Transverse colon (tissue), 4 donors: ENCODE measurements around the gene PTPMT1. TPM values are rescaled to one million over a fixed set of nuclear protein-coding genes. Genes with fewer than 3 reads are reported as not detected.
"Not testable (repeated sequence)": the region's sequence is repeated elsewhere in the genome, so short reads cannot be mapped to it uniquely, and the experiment has no call there.

Experiments
- DNase-seq: peaks from one replicate; pipeline ENCODE4 v3.0.0-alpha.2; 2019
- H3K27ac ChIP-seq, 4 donors: fragments of 200-600 bp; sonication (generic); 2 replicates each; pipeline ENCODE4 v1.5.1; 2016 to 2018; ENCODE audit warnings: inconsistent platforms in 4 of 4
- H3K27me3 ChIP-seq: fragments of 200-600 bp; sonication (generic); 2 replicates; pipeline ENCODE4 v1.5.1; 2017; ENCODE audit warnings: inconsistent platforms
- H3K36me3 ChIP-seq, 4 donors: fragments of 200-600 bp; sonication (generic); 2 replicates each; pipeline ENCODE4 v1.5.1; 2017 to 2019; ENCODE audit warnings: inconsistent platforms in 4 of 4
- H3K4me1 ChIP-seq, 4 donors: fragments of 200-600 bp; sonication (generic); 2 replicates each; pipeline ENCODE4 v1.5.1; 2017 to 2020; ENCODE audit warnings: inconsistent platforms in 4 of 4
- H3K4me3 ChIP-seq, 4 donors: fragments of 200-600 bp; sonication (generic); 1 replicate in 1 of 4; 2 replicates in 3 of 4; pipeline versions ENCODE4 v1.5.1 to v1.6.1; 2017 to 2019; ENCODE audit warnings: inconsistent platforms in 4 of 4
- H3K9me3 ChIP-seq, 2 donors: fragments of 200-600 bp; sonication (generic); 2 replicates each; pipeline ENCODE4 v1.5.1; 2017 to 2019; ENCODE audit warnings: inconsistent platforms in 2 of 2
- EP300 ChIP-seq: sonication (generic); formaldehyde crosslinking; IDR thresholded peaks from one replicate; pipeline ENCODE4 v1.6.1; 2017; ENCODE audit warnings: antibody characterized with exemption, low read depth
- POLR2A ChIP-seq: fragments of 450-650 bp; IDR thresholded peaks from one replicate; pipeline ENCODE4 v1.6.1; 2016; ENCODE audit warnings: antibody characterized with exemption, mild to moderate bottlenecking, moderate library complexity
- POLR2AphosphoS5 ChIP-seq, 3 donors: sonication (generic); formaldehyde crosslinking; IDR thresholded peaks; one replicate each; pipeline ENCODE4 v1.6.1; 2016; ENCODE audit warnings: antibody characterized with exemption in 3 of 3
- WGBS, 2 donors: methylation state at CpG; one replicate each; pipeline ENCODE4 v1.1.5; 2018; ENCODE audit warnings: low coverage in 1 of 2; 5-methylcytosine and 5-hydroxymethylcytosine counted together
- in situ Hi-C, 4 donors: fragments of 200-750 bp; cut with MboI; loops; one replicate each; pipeline versions ENCODE4 v1.15.0 to v1.15.1; 2017; ENCODE audit warnings: low sequenced_read_pairs in 3 of 4, low pct_ligation_motif_present in 1 of 4, low pct_unique_long_range_greater_than_20kb in 1 of 4
- intact Hi-C: fragments of 100-400 bp; cut with DNase I; formaldehyde crosslinking; loops from one replicate; pipeline ENCODE4 v1.15.1; 2023; ENCODE audit warnings: low total_unique reads
- total RNA-seq, 4 donors: library from RNA; depleted of rRNA; stranded (reverse); fragments of >200 nt; gene quantifications; one replicate each; pipeline ENCODE4 v1.1.0, GENCODE V29; 2016
- TF ChIP-seq, protein P1 (sequence below), 5 experiments: fragments of 200-600 bp in 3 of 5; fragments of 450-650 bp in 2 of 5; sonication (generic) in 3 of 5; IDR thresholded peaks; 1 replicate in 2 of 5; 2 replicates in 3 of 5; pipeline ENCODE4 v1.5.1; 2016 to 2017; ENCODE audit warnings: antibody characterized with exemption in 5 of 5, inconsistent platforms in 3 of 5, mild to moderate bottlenecking in 2 of 5, moderate library complexity in 1 of 5

The PTPMT1 gene
- total RNA-seq, 4 donors from 2014 or later, result 19.1 to 79.1 (median 74.1) TPM

DNA sequence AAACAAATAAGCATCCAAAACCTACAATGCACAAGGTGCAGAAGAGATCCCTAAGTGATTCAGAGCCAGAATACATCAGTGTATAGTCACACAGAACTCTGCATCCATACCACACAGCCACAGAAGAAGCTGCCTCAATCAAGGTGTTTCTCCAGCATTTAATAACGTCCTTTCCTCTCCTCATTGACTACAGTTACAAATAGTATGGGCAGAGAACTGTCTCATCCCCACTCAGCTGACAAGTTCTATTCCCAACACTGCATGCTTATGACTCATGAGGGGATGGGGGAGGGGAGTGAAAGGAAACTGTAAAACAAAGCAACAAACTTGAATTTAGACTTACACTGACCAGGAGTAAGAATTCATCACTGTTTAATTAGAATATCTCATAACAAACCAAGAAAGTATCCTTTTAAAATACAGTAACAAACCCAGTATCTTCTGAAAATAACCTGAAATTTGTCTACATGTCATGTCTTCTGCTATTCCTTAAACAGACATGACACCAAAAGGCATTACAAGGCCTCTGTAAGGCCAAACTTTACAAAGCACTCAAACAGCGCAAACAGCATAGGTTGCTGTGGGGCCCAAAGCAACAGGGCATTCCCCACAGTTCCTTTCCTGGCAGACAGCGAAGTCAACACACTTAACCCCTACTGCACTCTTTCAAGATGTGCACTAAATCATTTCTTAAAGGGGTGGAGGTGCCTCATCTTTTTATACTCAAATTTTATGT lies 41.7 kb upstream of the PTPMT1 start:
- intact Hi-C loops, result no loop called here
- peaks cover 11 to 80% (median 50%) of the 10 kb centered on the region in 4 donors for H3K4me1 ChIP-seq

DNA sequence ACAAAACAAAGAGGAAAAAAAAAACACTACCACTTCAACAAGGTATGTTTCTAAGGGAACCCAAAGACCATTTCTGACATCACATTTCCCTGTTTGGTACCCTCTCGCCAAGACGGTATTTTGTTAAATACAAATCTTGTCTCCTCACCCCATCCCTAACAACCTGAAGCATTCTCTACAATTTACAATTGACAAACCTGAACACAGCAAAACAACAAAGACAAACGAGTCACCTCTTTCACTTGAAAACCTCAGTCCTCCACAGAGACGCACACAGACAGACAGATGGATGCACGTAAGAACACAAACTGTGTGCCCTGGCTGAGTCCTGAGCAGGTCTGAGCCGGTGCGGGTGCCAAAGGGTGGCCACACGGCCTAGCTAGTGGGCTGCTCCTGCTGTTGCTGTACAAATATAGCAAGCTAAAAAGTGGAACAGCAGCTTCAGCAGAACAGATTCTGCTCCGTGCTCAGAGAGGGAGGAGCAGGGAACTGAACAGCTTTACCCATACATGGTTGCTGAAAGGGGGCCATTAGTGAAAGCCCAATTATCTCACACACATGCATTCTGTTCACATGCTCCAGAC lies 41.0 kb upstream of the PTPMT1 start:
- WGBS, 2 donors, result 33 to 51% methylated on average over 3 to 9 of the region's 9 CpGs
- H3K36me3 ChIP-seq, result no peaks in the 10 kb centered on the region
- no peak for DNase-seq
- no peaks in the 10 kb centered on the region for H3K9me3 ChIP-seq
- in situ Hi-C loops, result no loop called here
- intact Hi-C loops, result no loop called here
- H3K27me3 ChIP-seq, result no peaks in the 10 kb centered on the region
- H3K27ac ChIP-seq, result peak overlapping the region; percentile 58 to 76 (median 68)
- peaks cover 8 to 72% (median 44%) of the 10 kb centered on the region in 4 donors for H3K4me1 ChIP-seq
- TF ChIP-seq POLR2AphosphoS5 (IDR thresholded peaks at IDR 0.05), result peak in 1 of 3 donors; percentile 42
- no peak for TF ChIP-seq POLR2A
- H3K4me3 ChIP-seq, result peak overlapping the region in 2 of 4 donors; percentile 14 to 19

More for the DNA sequence above, 41.7 kb upstream of the PTPMT1 start:
- Histone ChIP-seq H3K9me3 (no peaks in the 10 kb centered on the region), H3K27me3 (no peaks in the 10 kb centered on the region), H3K4me3 (peak overlapping the region in 2 of 4 donors; percentile 17 to 19), H3K27ac (peak overlapping the region; percentile 58 to 76 (median 68)), H3K36me3 (no peaks in the 10 kb centered on the region)
- TF ChIP-seq, protein P1, sequence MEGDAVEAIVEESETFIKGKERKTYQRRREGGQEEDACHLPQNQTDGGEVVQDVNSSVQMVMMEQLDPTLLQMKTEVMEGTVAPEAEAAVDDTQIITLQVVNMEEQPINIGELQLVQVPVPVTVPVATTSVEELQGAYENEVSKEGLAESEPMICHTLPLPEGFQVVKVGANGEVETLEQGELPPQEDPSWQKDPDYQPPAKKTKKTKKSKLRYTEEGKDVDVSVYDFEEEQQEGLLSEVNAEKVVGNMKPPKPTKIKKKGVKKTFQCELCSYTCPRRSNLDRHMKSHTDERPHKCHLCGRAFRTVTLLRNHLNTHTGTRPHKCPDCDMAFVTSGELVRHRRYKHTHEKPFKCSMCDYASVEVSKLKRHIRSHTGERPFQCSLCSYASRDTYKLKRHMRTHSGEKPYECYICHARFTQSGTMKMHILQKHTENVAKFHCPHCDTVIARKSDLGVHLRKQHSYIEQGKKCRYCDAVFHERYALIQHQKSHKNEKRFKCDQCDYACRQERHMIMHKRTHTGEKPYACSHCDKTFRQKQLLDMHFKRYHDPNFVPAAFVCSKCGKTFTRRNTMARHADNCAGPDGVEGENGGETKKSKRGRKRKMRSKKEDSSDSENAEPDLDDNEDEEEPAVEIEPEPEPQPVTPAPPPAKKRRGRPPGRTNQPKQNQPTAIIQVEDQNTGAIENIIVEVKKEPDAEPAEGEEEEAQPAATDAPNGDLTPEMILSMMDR (IDR thresholded peaks at IDR 0.05), result no peak
- TF ChIP-seq EP300 (no peak), POLR2AphosphoS5 (IDR thresholded peaks at IDR 0.05) (no peak), POLR2A (no peak)
- in situ Hi-C loops, result no loop called here
- no peak for DNase-seq
- 16 to 27% methylated on average over 2 to 3 of the region's 3 CpGs for WGBS, 2 donors

DNA sequence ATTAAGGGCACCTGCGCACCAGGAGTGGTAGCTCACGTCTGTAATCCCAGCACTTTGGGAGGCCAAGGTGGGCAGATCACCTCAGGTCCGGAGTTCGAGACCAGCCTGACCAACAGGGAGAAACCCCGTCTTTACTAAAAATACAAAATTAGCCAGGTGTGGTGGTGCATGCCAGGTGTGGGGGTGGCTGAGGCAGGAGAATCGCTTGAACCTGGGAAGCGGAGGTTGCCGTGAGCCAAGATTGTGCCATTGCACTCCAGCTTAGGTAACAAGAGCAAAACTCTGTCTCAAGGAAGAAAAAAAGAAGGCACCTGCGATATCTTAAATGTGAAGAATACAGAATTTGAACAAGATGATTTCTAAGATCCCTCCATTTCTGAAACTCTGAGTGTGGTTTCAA lies 39.4 kb upstream of the PTPMT1 start:
- DNase-seq, H3K36me3 ChIP-seq, H3K27me3 ChIP-seq, intact Hi-C loops, H3K4me3 ChIP-seq, in situ Hi-C loops, H3K9me3 ChIP-seq: not testable (repeated sequence)
- WGBS, 2 donors, result 86 to 100% methylated on average over 2 to 9 of the region's 9 CpGs
- peak overlapping the region; percentile 3 to 76 (median 68) for H3K27ac ChIP-seq
- peaks cover 8 to 63% (median 33%) of the 10 kb centered on the region in 4 donors for H3K4me1 ChIP-seq

DNA sequence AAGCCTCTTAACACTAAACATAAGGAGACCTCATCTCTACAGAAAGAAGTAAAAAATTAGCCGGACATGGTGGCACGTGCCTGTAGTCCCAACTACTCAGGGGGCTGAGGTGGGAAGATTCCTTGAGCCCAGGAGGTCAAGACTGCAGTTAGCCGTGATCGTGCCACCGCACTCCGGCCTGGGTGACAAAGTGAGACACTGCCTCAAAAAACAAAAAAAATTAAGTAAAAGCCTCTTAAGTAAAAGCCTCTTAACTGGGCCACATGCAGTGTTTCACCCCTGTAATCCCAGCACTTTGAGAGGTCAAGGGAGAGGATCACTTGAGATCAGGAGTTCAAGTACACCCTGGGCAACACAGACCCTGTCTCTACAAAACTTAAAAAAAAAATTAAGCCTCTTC lies 38.2 kb upstream of the PTPMT1 start:
- in situ Hi-C loops, result no loop called here
- Histone ChIP-seq H3K4me3 (no peak overlapping the region), H3K27me3 (no peaks in the 10 kb centered on the region), H3K4me1 (peaks cover 8 to 64% (median 25%) of the 10 kb centered on the region in 4 donors), H3K9me3 (no peaks in the 10 kb centered on the region), H3K36me3 (no peaks in the 10 kb centered on the region), H3K27ac (no peak overlapping the region)
- TF ChIP-seq, protein P1 (IDR thresholded peaks at IDR 0.05), result no peak
- 93 to 100% methylated on average over 1 to 6 of the region's 6 CpGs for WGBS, 2 donors
- no peak for DNase-seq
- intact Hi-C loops, result no loop called here

DNA sequence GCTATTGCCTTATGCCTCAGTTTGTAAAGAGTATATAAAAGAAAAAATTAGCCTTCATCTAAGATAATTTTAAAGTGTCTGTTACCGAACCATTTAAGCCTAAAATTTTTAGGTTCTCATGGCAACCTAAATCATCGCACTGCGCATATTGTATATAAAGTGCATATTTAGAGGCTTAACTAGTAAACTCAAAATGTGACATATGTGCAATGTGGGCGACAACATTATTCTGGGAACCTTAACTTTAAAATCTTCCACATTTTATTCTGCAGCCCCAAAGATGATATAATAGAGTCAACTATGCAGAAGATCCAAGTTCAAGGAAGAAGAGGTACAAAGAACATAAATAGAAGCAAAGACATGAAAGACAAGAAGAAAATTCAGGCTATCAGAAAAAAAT lies 35.4 kb upstream of the PTPMT1 start:
- TF ChIP-seq, protein P1 (IDR thresholded peaks at IDR 0.05), result no peak
- no peak for TF ChIP-seq EP300
- H3K27me3 ChIP-seq, result no peaks in the 10 kb centered on the region
- in situ Hi-C loops (no loop called here), intact Hi-C loops (loop anchor here (5.0 kb wide), 1 partner anchor 1353 kb away; no protein-coding TSS in a partner anchor)
- no peaks in the 10 kb centered on the region for H3K9me3 ChIP-seq
- no peak for DNase-seq
- peaks cover 14 to 58% (median 20%) of the 10 kb centered on the region in 4 donors for H3K4me1 ChIP-seq
- no peaks in the 10 kb centered on the region for H3K36me3 ChIP-seq
- WGBS, 2 donors, result 89 to 90% methylated on average over 4 of the region's 4 CpGs
- no peak overlapping the region for H3K27ac ChIP-seq
- no peak overlapping the region for H3K4me3 ChIP-seq

DNA sequence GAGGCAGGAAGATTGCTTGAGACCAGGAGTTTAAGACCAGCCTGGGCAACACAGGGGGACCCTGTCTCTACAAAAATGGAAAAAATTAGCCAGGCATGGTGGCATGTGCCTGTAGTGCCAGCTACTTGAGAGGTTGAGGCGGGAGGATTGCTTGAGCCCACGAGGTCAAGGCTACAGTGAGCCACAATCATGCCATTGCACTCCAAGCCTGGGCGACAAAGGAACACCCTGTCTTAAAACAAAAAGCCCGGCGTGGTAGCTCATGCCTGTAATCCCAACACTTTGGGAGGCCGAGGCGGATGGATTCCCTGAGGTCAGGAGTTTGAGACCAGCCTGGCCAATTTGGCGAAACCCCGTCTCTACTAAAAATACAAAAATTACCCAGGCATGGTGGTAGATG lies 34.7 kb upstream of the PTPMT1 start:
- H3K36me3 ChIP-seq, H3K27ac ChIP-seq, DNase-seq, in situ Hi-C loops, H3K9me3 ChIP-seq, H3K4me3 ChIP-seq, H3K27me3 ChIP-seq: not testable (repeated sequence)
- intact Hi-C loops, result loop anchor here (5.0 kb wide), 1 partner anchor 1353 kb away; no protein-coding TSS in a partner anchor
- 89% methylated on average over 9 of the region's 9 CpGs; no CpG with 5 or more reads in 1 of the 2 donors for WGBS, 2 donors
- peaks cover 13 to 51% (median 14%) of the 10 kb centered on the region in 4 donors for H3K4me1 ChIP-seq
